Osteoblast (primary cell): ENCODE data around the gene ROPN1L. TPM values are rescaled to one million over a fixed set of nuclear protein-coding genes. Genes with fewer than 3 reads are reported as not detected.

ENCODE experiments used
- DNase-seq: peaks from one replicate; pipeline ENCODE4 v3.0.0; 2011; ENCODE audit warnings: low spot score, mixed read lengths; ENCODE audit not compliant: insufficient read length; ENCODE audit errors: missing footprints
- H2AFZ ChIP-seq: 2 replicates; pipeline ENCODE4 v1.6.0; 2011; ENCODE audit warnings: mild to moderate bottlenecking, low read length
- H3K27ac ChIP-seq: 2 replicates; pipeline ENCODE4 v1.5.1; 2011; ENCODE audit warnings: mild to moderate bottlenecking, low read depth, low read length, moderate library complexity
- H3K27me3 ChIP-seq: 2 replicates; pipeline ENCODE4 v1.6.0; 2012; ENCODE audit warnings: mild to moderate bottlenecking, control low read depth, inconsistent platforms, low read length, moderate library complexity; ENCODE audit not compliant: insufficient read depth
- H3K36me3 ChIP-seq: 2 replicates; pipeline ENCODE4 v1.5.1; 2011; ENCODE audit warnings: mild to moderate bottlenecking, low read length, control low read depth, moderate library complexity; ENCODE audit not compliant: insufficient read depth
- H3K4me1 ChIP-seq: 2 replicates; pipeline ENCODE4 v1.5.1; 2011; ENCODE audit warnings: mild to moderate bottlenecking, low read length, control low read depth, moderate library complexity; ENCODE audit not compliant: insufficient read depth
- H3K4me2 ChIP-seq: 2 replicates; pipeline ENCODE4 v1.6.0; 2011; ENCODE audit warnings: mild to moderate bottlenecking, low read length; ENCODE audit not compliant: insufficient read depth
- H3K4me3 ChIP-seq: fragments of 200-600 bp; sonication (generic); 3 replicates; pipeline ENCODE4 v1.5.1; 2012; ENCODE audit warnings: mild to moderate bottlenecking, low read length, inconsistent platforms; ENCODE audit not compliant: insufficient read depth
- H3K79me2 ChIP-seq: 2 replicates; pipeline ENCODE4 v1.6.0; 2012; ENCODE audit warnings: mild to moderate bottlenecking, low read length, control low read depth, inconsistent platforms; ENCODE audit not compliant: insufficient read depth
- H3K9me3 ChIP-seq: 2 replicates; pipeline ENCODE4 v1.5.1; 2011; ENCODE audit warnings: low read depth, low read length, control low read depth
- H4K20me1 ChIP-seq: 2 replicates; pipeline ENCODE4 v1.6.0; 2012; ENCODE audit warnings: mild to moderate bottlenecking, low read length, control low read depth; ENCODE audit not compliant: insufficient read depth
- CTCF ChIP-seq: IDR thresholded peaks from 2 replicates; pipeline ENCODE4 v1.5.1; 2011; ENCODE audit warnings: mild to moderate bottlenecking, low read depth, low read length, moderate library complexity; ENCODE audit errors: extremely low read depth
- total RNA-seq: library from RNA; depleted of rRNA; stranded (reverse); fragments of >200 nt; gene quantifications from 2 replicates; pipeline ENCODE4 v1.2.3, GENCODE V29; 2012

ROPN1L gene
- total RNA-seq, 1 donor = 0.72 TPM

- no peak overlapping the region for H3K27ac ChIP-seq
- H3K36me3 ChIP-seq = no peaks in the 10 kb centered on the region
- peaks cover 2% of the 10 kb centered on the region for H3K27me3 ChIP-seq
- H3K4me1 ChIP-seq = peaks cover 1% of the 10 kb centered on the region
- no peak overlapping the region for H3K4me2 ChIP-seq
- no peak for DNase-seq
- no peaks in the 10 kb centered on the region for H3K79me2 ChIP-seq
- no peak for TF ChIP-seq CTCF
- H4K20me1 ChIP-seq = no peaks in the 10 kb centered on the region
- no peak overlapping the region for H3K4me3 ChIP-seq
- no peaks in the 10 kb centered on the region for H3K9me3 ChIP-seq
- no peak overlapping the region for H2AFZ ChIP-seq
Observed at GRCh38 chr5:10461904-10462555, 20.4 kb downstream of the ROPN1L start.

GRCh38 chr5:10463566-10463965, 21.9 kb downstream of the ROPN1L start:
- H4K20me1 ChIP-seq = no peaks in the 10 kb centered on the region
- no peak overlapping the region for H3K4me2 ChIP-seq
- no peak overlapping the region for H3K27ac ChIP-seq
- H3K79me2 ChIP-seq = no peaks in the 10 kb centered on the region
- H2AFZ ChIP-seq = no peak overlapping the region
- no peaks in the 10 kb centered on the region for H3K36me3 ChIP-seq
- H3K27me3 ChIP-seq = peaks cover 2% of the 10 kb centered on the region
- H3K9me3 ChIP-seq = no peaks in the 10 kb centered on the region
- DNase-seq = no peak
- TF ChIP-seq CTCF = no peak
- H3K4me1 ChIP-seq = peaks cover 15% of the 10 kb centered on the region
- H3K4me3 ChIP-seq = no peak overlapping the region

- Histone ChIP-seq H3K9me3 (no peaks in the 10 kb centered on the region), H3K27ac (no peak overlapping the region), H3K79me2 (no peaks in the 10 kb centered on the region), H4K20me1 (no peaks in the 10 kb centered on the region), H2AFZ (no peak overlapping the region), H3K4me3 (no peak overlapping the region), H3K27me3 (peaks cover 2% of the 10 kb centered on the region), H3K4me1 (peaks cover 15% of the 10 kb centered on the region), H3K36me3 (no peaks in the 10 kb centered on the region), H3K4me2 (no peak overlapping the region)
- no peak for DNase-seq
- no peak for TF ChIP-seq CTCF
Observed at GRCh38 chr5:10464173-10464572, 22.5 kb downstream of the ROPN1L start.

- Histone ChIP-seq H3K4me1 (peaks cover 21% of the 10 kb centered on the region), H3K4me3 (no peak overlapping the region), H4K20me1 (no peaks in the 10 kb centered on the region), H3K9me3 (no peaks in the 10 kb centered on the region), H3K36me3 (no peaks in the 10 kb centered on the region), H3K4me2 (no peak overlapping the region), H2AFZ (no peak overlapping the region), H3K27ac (no peak overlapping the region), H3K79me2 (no peaks in the 10 kb centered on the region), H3K27me3 (peaks cover 2% of the 10 kb centered on the region)
- no peak for DNase-seq
- TF ChIP-seq CTCF = no peak
Observed at GRCh38 chr5:10465726-10466125, 24.0 kb downstream of the ROPN1L start.
